ENCODE data around the gene ADAMTS9. TPM values are rescaled to one million over a fixed set of nuclear protein-coding genes. Genes with fewer than 3 reads are reported as not detected.

The ADAMTS9 gene
- total RNA-seq, 1 donor from 2014 or later, result 5.1 TPM

DNA sequence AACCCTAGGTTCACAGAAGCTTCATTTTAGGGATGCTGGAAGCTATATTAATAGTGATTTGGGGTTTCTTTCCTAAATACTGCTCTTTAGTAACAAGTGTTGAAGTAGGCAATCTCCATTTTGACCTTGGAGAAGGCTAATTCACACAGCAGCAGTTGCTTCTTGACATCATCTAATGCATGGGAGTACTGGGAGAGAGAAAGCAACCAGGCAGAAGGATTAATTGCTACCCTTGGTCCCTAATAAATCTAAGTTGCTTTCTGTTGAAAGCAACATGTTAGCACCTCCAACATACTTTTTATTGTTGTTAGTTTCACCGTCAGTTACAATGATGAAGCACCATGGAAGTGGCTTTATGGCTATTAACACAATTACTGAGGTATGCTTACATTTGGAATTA, 96.2 kb downstream of the ADAMTS9 start:
- H3K4me1 Mint-ChIP-seq (ENCODE audit: low read depth), result peaks cover 11% of the 10 kb centered on the region
- H3K27ac Mint-ChIP-seq (ENCODE audit: unreplicated experiment), result no peak overlapping the region
- H3K36me3 Mint-ChIP-seq (ENCODE audit: low read depth), result peaks cover 2% of the 10 kb centered on the region
- H3K9me3 Mint-ChIP-seq (ENCODE audit: low read depth), result no peaks in the 10 kb centered on the region
- no peaks in the 10 kb centered on the region for H3K27me3 Mint-ChIP-seq (ENCODE audit: low read depth)
- DNase-seq (ENCODE audit: low spot score), result no peak
- H3K4me3 Mint-ChIP-seq (ENCODE audit: unreplicated experiment), result no peak overlapping the region
- TF ChIP-seq, protein P1, sequence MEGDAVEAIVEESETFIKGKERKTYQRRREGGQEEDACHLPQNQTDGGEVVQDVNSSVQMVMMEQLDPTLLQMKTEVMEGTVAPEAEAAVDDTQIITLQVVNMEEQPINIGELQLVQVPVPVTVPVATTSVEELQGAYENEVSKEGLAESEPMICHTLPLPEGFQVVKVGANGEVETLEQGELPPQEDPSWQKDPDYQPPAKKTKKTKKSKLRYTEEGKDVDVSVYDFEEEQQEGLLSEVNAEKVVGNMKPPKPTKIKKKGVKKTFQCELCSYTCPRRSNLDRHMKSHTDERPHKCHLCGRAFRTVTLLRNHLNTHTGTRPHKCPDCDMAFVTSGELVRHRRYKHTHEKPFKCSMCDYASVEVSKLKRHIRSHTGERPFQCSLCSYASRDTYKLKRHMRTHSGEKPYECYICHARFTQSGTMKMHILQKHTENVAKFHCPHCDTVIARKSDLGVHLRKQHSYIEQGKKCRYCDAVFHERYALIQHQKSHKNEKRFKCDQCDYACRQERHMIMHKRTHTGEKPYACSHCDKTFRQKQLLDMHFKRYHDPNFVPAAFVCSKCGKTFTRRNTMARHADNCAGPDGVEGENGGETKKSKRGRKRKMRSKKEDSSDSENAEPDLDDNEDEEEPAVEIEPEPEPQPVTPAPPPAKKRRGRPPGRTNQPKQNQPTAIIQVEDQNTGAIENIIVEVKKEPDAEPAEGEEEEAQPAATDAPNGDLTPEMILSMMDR (IDR thresholded peaks at IDR 0.05), result no peak

DNA sequence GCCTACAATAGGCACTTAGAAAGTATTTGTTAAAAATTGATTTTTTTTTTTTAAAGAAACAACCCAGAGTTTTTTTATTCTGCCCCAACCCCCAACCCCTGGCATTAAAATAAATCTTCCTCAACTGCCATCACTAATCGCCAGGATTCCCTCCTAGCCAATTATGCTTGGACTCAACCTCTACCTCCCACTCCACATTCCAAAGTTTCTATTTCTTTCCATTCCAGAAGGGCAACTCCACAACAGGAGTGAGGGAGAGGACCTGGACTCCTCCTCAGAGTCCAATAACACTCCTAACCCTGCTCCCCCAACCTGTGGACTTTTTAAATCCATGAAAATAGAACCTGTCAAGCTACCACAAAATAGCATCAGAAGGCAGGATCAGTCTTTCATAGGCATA, 99.4 kb downstream of the ADAMTS9 start:
- Mint-ChIP-seq H3K9me3 (ENCODE audit: low read depth) (no peaks in the 10 kb centered on the region), H3K4me3 (ENCODE audit: unreplicated experiment) (no peak overlapping the region), H3K36me3 (ENCODE audit: low read depth) (peaks cover 2% of the 10 kb centered on the region), H3K27me3 (ENCODE audit: low read depth) (peaks cover 4% of the 10 kb centered on the region), H3K27ac (ENCODE audit: unreplicated experiment) (no peak overlapping the region), H3K4me1 (ENCODE audit: low read depth) (peaks cover 8% of the 10 kb centered on the region)
- no peak for DNase-seq (ENCODE audit: low spot score)
- TF ChIP-seq, protein P1 (IDR thresholded peaks at IDR 0.05), result no peak

DNA sequence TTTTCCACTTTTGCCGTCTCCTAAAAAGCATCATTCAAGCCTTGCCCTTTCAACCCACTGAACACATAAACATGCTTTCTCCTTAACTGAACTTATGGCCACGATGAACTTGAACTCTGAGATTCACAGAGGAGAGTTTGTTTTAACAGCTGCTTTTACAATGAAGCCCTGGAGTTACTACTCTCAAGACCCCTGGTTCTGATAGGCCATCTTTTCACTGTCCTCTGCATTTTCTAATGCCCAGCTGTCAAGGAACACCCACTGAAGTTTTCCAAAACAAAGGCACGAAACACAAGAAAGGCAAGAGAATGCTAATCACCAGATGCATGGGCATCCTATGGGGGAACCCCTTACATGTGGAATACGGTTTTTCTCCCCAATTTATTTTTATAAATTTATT, 100.8 kb downstream of the ADAMTS9 start:
- H3K36me3 Mint-ChIP-seq (ENCODE audit: low read depth), result peaks cover 2% of the 10 kb centered on the region
- no peak overlapping the region for H3K27ac Mint-ChIP-seq (ENCODE audit: unreplicated experiment)
- peaks cover 8% of the 10 kb centered on the region for H3K4me1 Mint-ChIP-seq (ENCODE audit: low read depth)
- peaks cover 4% of the 10 kb centered on the region for H3K27me3 Mint-ChIP-seq (ENCODE audit: low read depth)
- DNase-seq (ENCODE audit: low spot score), result no peak
- TF ChIP-seq, protein P1 (IDR thresholded peaks at IDR 0.05), result no peak
- no peaks in the 10 kb centered on the region for H3K9me3 Mint-ChIP-seq (ENCODE audit: low read depth)
- H3K4me3 Mint-ChIP-seq (ENCODE audit: unreplicated experiment), result no peak overlapping the region

DNA sequence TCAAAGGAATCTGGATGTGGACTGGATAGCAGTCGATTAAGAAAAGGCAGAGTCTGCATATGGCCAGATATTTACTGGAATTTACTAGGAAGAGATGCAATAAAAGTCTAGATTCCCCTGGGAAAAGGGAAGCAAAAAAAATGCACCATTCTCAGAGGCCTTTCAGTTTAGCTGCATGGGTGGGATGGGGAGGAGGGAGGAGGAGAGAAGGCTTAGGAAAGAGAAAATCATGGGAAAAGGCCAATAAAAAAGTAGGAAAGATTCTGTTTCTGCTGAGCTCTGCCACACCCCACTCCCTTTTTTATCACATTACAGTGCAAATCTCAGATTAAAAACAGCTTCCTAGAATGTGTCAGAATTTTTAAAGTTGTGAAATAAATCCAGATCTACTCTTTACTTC, 103.6 kb downstream of the ADAMTS9 start:
- Mint-ChIP-seq H3K27me3 (ENCODE audit: low read depth) (peaks cover 4% of the 10 kb centered on the region), H3K9me3 (ENCODE audit: low read depth) (no peaks in the 10 kb centered on the region), H3K4me1 (ENCODE audit: low read depth) (peaks cover 8% of the 10 kb centered on the region), H3K36me3 (ENCODE audit: low read depth) (peaks cover 2% of the 10 kb centered on the region), H3K27ac (ENCODE audit: unreplicated experiment) (no peak overlapping the region), H3K4me3 (ENCODE audit: unreplicated experiment) (no peak overlapping the region)
- no peak for DNase-seq (ENCODE audit: low spot score)
- TF ChIP-seq, protein P1 (IDR thresholded peaks at IDR 0.05), result no peak

DNA sequence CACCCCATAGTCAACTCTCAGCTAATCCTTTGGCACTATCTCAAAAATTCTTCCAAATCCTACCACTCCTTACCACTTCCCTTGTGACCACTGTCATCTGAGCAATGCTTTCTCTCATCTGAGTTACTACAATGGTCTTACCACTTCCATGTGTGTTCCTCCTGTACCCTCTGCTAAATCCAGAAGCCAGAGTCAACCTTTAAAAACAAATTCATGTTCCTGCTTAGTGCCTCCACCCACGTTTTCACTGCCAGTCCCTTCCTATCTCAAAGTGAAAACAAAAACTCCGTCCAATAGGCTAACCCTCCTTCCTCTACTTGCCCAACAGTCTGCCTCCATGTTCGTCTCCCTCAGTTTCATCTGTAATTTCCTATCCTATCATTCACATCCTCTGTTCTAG, 109.0 kb downstream of the ADAMTS9 start:
- Mint-ChIP-seq H3K4me3 (ENCODE audit: unreplicated experiment) (no peak overlapping the region), H3K36me3 (ENCODE audit: low read depth) (no peaks in the 10 kb centered on the region), H3K27me3 (ENCODE audit: low read depth) (no peaks in the 10 kb centered on the region), H3K9me3 (ENCODE audit: low read depth) (no peaks in the 10 kb centered on the region), H3K27ac (ENCODE audit: unreplicated experiment) (no peak overlapping the region), H3K4me1 (ENCODE audit: low read depth) (peaks cover 10% of the 10 kb centered on the region)
- TF ChIP-seq, protein P1 (IDR thresholded peaks at IDR 0.05), result no peak
- DNase-seq (ENCODE audit: low spot score), result no peak
